Left kidney (tissue), 2 donors: ENCODE results near the gene PHLDA2. TPM values are rescaled to one million over a fixed set of nuclear protein-coding genes. Genes with fewer than 3 reads are reported as not detected.
"Not testable (repeated sequence)": the region's sequence is repeated elsewhere in the genome, so short reads cannot be mapped to it uniquely, and the experiment has no call there.

Source experiments
- DNase-seq: peaks from one replicate; pipeline ENCODE4 v3.0.0-alpha.2; 2013
- polyA plus RNA-seq: library from polyadenylated mRNA; unstranded; fragments of 120-200 nt; gene quantifications from one replicate; pipeline ENCODE4 v1.2.1, GENCODE V29; 2013; ENCODE audit not compliant: insufficient read length

The PHLDA2 gene
- polyA plus RNA-seq, 1 donor, result not detected

DNA sequence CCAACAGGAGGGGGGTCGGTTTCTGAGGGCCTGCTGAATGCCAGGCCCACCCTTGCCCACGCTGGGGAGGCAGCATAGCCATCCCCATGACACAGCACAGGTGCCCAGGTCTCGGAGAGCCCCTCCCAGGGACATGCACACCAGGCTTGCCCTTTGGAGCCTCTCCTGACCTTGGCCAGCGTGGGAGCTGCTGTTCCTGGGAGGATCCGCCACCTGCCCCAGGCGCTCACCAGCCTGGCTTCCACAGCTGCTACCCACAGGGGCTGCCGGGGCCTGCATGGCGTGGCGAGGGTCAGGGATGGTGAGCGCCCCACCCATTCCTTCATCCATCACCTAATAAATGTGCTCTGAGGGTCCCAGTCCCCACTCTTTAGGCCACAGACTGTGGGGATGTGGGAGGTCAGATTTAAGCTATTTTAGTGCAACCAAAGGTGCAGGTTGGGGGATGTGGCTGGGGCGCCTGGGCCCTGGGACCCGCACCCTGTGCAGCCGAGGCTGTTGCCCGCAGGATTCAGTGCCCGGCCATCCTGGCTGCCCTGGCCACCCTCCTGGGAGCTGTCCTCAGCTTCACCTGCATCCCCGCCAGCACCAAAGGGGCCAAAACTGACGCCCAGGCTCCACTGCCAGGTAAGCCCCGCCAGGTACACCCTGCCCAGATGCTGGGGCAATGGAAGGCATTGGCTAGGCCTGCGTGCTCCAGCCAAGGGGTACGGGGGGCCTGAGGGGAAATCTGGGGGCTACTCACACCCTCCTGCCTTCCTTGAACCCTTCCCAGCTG lies 12.9 kb downstream of the PHLDA2 start:
- no peak for DNase-seq

DNA sequence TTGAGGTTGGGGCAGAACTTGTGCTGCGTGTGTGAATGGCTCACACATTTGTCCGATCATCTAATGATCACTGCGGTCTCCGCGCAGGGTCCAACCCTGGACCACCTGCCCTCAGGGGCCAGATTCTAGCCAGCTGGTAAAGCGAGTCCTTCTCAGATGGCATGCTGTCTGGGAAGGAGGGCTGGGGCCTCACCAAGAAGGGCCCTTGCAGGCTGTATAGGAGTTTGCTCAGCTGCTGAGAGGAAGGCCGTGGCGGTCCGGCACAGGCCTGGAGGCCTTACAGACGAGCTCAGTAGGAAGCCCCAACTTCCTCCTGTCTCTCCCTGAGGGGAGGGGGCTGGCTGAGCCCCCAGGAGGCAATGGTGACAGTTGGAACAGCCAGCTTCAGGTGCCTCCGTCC lies 13.7 kb downstream of the PHLDA2 start:
- DNase-seq, result no peak

DNA sequence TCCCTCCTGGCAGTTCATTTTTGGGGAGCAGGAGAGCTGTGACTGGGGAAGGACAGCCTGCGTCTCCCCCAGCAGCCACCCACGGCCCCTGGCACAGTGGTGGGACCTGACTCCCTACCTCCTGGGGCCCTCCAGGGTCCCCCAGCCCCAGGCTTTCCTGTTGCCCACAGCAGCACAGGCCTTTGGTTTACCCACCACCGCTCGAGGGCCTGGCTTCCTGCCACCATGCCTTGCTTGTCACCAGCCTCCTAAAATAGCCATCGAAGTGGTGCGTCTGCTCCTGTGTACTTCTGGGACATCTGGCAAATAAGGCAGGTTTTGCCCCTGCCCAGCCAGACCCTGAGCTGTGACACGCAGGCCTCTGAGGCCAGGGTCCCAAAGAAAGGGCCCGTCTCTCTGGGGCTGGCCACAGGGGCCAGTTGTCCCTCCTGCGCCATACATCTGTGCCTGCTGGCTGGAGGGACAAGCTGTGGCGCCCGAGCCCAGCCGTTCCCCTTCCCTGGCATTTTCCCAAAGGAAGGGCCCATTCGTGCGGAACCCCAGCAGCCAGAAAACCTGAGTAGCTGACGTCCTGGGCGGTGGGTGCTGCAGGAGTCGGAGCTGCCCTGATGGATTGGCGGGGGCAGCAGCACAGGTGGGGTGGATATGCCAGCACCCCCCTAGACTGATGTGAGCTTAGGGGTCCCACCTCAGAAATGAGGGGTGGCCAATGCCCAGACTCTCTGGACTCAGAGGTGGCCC lies 14.6 kb downstream of the PHLDA2 start:
- no peak for DNase-seq

DNA sequence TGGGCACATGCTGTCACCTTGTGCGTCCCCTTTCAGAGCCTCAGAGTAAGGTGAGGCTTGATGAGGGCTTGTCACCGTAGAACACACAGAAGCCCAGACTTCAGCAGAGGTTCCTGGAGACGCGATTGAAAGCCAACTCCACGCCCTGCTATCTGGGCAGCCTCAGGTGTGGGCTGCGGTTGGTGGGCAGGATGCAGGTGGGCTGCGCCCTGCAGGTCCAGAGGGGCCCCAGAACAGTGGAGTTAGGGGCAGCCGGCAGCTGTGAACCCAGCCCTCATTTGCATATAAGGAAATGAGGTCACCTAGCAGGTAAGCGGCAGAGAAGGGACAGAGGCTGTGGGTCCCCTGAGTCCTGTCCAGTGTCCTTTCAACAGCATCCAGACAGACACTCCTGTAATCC lies 15.4 kb downstream of the PHLDA2 start:
- DNase-seq, result no peak

DNA sequence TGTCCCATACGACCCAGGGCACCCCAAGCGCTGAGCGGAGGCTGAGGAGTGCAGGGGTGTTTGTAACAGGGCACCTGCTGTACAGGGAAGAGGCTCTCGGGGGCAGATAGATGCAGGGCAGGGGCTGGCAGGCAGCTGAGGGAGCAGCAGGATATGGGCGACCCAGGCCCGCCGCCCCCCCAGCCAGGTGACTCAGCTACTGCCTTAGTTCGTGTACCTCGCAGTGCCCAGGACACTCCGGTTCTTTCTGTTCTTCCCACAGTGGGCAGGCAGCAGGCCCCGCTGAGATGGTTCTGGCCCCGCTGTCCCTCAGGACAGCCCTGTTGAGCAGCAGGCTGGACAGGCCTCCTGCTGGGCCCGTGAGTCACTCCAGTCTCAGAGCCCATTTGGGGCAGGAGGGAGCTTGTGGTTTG lies 16.2 kb downstream of the PHLDA2 start:
- no peak for DNase-seq

DNA sequence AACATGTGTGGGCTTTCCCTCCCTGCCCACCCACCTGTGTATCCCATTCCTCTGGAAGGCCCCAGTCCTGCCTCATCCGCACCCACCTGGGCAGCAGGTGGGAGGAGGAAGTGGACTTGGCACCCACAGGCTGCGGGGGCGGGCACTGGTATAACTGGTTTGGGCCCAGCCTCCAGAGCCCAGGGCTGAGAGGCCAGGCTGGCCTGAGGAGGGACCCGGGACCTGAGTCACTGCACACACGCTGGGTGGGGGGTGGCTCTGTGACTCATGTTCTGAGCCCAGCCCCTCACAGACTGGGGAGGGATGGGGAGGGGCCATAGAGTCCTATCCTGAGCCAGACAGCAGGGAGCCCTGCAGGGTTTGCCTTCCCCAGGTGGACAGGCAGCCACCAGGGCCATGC lies 16.7 kb downstream of the PHLDA2 start:
- DNase-seq, result no peak

DNA sequence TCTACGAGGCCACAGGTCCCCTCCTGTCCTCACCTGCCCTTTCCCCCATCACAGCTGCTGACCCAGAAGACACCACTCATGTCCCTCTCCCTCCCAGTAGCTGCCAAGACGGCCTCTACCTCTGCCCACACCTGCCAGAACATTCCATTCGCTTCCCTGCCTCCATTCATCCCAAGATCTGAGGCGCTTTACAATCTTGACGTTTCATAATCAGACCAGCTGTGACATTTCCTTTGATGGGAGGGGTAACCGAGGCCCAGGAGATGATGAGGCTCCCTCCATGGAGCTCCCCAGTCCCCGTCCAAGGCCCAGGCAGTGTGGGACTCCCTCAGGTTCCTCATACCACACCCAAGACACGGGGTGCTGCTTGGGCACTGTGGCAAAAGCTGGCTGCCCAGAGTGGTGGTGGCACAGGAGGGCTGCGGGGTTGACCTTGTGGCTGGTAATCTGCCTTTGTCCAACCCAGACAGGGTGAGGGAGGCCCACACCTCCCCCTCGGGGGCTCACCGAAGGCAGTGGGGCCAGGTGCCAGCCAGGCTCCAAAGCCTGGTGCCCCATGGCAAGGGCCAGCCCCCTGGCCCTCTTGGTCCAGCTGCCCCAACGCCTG lies 17.3 kb downstream of the PHLDA2 start:
- no peak for DNase-seq

DNA sequence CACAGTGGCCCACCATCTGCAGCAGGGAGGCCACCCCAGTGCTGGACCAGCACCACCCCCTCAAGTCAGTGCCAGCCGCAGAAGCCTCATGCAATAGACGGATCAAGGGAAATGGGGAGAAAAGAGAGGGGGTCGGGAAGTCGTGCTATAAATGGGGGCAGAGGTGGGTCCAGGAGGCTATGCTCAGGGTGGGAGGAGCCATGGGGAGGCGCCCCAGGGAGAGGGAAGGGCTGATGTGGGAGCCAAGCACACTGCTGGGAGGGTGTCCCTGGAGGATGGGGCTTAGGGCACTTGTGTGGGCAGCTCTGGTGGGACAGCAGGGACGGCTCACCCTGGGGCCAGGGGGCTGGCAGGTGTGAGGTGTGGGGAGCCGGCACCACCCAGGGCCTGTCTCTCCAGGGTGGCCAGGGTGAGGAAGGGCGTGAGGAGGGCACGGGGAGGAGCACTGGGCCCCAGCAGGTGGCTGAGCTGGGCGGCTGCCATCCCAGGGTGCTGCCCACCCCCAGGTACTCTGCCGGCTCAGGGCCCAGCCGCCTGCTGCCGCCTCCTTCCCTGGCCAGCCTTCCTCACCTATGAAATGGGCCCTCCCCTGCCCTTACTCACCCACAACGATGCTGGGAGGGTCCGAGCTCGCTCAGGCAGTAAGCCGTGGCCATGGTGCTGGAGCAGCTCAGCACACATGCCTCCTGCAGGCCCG lies 18.0 kb downstream of the PHLDA2 start:
- no peak for DNase-seq

DNA sequence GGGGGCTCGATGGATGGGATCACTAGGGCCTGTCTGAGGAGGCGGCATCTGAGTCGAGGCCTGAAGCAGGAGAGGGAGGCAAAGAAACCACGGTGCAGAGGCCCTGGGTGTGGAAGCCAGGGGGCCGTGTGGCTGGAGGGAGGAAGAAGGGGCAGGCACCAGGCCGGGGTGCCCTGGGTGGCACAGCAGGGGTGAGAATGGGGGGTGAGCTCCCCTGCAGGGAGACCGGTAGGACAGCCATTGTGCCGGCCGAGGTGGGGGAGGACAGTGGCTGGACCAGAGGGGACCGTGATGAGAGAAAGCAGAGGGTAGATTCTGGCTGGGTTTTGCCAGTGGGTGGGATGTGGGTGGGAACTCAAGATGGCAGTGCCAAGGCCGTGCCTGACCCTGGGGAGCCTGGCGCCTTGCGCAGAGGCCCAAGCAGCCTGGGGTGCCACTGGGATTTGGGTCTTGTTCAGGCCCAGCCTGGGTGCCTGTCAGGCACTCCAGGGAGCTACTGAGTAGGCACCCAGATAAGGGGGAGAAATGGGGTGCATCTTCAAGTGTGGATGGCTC lies 18.7 kb downstream of the PHLDA2 start:
- DNase-seq, result no peak

DNA sequence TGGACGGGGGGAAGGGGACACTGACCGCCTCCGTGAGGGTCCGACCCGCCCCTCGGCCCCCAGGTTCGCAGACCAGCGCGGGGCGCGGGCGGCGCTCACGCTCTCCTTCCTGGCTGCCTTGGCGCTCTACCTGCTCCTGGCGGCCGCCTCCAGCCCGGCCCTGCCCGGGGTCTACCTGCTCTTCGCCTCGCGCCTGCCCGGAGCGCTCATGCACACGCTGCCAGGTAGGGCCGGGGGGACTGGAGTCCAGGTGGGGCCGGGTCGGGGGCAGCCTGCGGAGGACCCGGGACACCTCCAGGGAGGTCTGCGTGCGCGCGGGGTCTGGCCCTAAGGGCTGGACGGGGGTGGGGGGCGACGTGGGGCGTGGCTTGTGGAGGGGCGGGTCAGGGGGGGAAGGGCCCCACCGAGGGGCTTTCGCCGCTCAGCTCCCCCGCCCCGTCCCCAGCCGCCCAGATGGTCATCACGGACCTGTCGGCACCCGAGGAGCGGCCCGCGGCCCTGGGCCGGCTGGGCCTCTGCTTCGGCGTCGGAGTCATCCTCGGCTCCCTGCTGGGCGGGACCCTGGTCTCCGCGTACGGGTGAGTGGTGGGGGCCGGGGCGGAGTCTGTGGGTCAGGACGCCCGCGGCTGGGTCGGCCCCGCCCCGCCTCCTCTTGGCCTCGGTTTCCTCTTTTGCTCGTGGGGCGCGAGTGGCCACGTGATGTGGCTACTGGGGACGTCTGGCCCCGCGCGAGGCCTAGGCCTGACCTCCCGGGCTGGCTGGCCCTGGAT lies 19.9 kb downstream of the PHLDA2 start:
- DNase-seq, result no peak

DNA sequence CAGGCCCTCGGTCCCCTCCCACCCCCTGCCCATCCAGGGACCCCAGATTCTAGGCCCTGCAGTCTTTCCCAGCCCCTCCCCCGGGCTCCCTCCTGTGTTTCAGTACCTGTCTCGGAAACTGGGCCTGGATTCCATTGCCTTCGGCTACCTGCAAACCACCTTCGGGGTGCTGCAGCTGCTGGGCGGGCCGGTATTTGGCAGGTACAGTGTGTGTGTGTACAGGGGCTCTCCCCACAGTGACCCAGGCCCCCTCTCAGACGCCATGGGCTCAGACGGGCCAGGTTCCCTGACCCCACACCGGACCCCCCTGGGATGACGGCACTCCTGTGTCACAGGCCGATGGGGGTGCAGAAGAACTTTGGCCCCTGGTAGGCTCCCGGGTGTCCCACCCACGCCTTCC lies 21.1 kb downstream of the PHLDA2 start:
- DNase-seq, result no peak

DNA sequence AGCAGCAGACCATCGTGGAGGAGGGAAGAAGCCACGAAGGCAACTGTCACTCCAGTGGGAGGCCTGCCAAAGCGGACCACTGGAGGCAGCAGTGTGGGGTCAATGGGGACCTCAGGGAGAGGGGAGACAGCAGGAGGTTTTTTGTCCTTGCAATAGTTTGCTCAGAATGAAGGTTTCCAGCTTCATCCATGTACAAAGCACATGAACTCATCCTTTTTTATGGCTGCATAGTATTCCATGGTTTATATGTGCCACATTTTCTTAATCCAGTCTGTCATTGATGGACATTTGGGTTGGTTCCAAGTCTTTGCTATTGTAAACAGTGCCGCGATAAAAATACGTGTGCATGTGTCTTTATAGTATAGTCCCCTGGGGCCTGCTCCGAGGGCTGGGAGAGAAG lies 23.9 kb downstream of the PHLDA2 start:
- DNase-seq, result not testable (repeated sequence)

DNA sequence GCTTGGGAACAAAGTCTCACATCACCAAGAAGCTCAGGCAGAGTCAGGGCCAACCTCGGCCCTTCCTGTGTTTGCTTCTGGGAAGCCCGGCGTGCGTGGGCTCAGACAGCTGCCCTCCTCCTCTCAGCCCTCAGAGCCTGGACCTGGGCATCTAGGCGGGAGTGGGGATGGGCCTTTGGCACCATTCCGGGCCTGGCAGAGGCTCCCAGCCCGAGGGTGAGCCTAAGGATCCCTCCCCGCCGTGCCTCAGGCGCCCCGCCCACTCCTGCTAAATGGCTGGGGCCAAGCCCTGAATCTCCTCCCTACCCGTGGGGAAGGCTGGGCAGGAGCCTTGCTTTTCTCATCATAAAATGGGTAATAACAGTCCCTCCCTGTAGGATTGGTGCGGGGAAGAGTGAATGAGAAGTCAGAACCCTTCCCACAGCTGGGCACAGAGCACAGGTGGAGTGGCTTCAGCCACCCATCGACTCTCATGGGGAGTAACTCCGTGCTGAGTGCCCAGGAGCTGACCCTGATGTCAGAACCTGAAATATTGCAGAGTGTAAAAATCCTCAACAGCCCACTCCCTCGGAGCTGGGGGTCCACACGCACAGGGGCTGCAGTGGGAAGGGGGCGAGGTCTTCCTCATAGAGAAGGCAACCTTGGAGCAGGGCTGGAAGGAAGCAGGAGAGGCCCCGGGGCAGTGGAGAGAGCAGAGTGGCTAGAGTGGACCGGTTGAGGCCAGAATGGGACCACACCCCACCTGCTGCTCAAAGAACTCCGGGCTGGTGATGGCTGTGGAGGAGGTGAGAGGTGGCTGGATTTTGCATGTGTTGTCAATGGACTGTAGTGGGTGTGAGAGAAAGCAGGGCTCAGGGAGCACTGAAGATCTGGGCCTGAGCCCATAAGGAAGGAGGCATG lies 24.8 kb downstream of the PHLDA2 start:
- no peak for DNase-seq

DNA sequence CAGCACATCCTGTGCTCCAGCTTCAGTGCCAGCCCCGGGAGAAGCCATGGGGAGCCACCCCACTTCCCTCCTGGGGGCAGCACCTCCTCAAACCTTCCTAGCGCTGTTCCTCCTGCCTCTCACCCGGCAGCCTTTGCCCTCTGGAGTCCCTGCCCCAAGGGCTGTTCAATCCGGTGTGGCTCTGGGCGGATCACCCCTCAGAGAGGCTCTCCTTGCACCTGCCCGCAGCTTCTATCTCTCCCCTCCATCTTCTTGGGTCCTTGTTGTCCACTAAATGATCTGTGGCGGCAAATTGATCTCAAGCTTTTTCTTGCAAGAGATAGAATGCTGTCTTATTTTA lies 25.6 kb downstream of the PHLDA2 start:
- no peak for DNase-seq

DNA sequence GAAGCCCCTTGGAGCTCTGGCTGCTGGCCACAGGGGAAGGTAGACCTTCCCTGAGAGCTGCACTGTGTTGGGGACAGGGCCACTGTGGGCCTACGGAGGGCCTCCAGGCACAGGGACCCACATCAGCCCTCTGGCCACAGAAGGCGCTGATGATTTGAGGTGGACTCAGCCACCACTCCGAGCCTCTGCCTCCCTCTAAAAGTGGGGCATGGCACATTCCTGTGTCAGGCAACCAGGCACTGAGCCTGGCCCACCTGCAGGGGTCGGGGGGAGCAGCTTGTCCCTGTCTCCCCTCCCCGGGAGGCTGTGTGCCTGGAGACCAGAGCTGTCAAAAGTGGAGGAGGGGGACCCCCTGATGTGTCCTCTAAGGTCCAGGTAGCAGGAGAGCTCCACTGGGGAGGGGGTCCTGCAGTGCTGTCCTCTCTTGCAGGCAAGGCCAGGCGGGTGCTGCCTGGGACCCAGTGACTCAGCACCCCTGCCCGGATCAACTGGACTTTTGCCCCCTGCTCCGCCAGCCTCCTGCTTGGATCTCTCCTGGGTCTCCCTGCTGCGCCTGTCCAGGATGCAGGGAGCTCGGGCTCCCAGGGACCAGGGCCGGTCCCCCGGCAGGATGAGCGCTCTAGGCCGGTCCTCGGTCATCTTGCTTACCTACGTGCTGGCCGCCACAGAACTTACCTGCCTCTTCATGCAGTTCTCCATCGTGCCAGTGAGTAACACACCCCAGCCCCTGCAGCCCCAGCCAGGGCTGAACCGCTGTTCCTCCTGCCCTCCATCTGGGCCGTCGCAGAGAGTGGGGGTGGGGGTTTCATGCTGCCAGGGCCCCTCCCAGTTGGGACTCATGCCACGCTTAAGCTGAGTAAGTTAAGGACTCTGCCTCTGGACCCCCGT lies 26.2 kb downstream of the PHLDA2 start:
- no peak for DNase-seq

DNA sequence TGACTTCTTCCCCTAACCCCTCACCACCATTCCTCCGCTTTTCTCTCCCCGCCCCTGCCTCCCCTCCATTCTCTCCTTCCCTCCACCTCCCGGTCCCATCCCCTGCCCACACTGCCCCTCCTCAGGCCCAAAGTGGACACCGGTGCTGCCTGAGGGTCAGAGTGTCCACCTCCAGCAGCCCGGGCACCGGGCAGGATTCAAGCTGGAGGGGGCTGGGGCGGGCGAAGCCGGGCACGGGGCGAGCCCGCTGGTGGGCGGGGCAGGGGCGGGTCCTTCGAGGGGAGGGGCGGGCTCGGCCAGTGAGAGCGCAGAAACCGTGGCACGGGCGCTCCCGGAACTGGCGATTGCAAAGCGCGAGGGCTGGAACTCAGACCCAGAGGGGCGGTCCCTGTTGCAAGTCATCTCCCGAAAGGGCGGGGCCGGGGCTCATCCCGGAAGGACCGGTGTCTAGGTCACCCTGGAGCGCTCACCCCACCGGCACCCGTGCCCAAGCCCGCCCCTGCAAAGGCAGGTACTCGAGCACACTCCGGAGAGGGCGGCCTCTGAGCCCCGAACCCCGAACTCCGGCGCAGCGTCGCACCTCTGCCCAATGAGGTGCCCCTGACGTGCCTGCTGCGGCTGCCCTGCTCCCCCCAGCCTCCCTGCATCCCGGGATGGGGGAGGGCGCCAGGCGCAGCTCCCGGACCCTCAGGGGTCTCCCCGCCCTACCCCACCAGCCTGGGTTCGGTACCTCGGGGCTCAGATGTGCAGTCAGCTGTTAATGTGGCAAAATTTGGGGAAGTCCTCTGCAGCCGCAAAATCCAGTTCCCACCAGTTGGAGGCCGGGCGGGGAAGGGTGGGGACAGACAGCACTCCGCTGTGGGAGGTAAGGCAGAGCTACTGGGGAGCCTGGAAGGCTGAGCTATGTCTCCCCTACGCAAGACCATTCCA lies 27.1 kb downstream of the PHLDA2 start:
- DNase-seq, result no peak

DNA sequence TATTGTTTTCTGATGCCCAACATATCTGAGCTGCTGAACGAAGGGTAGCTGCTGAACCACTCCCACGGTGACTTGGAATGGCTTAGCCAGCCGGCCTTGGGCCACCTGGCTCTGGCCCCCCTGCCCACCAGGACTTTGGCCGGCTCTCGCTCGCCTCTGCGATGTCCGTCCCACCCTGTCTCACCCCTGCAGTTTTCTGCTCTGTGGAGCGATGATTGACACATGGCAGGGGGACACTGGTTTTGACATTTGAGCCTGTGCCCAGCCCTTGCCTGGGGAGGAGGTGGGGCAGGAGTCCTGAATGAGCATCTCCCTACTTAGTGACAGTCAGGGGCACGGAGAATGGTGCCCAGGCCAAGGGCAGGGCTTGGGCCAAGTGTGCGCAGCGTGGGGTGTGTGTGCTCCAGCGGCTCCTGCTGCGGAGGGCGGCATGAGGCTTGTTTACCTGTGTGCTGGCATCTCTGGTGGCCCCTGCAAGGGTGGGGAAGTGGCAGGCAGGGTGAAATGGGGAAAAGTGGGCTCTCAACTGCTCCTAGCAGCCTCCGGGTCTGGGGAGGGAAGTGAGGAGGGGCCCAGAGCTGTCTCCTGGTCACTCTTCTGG lies 27.9 kb downstream of the PHLDA2 start:
- no peak for DNase-seq
